ENCODE results near the gene KHDC3L. TPM values are rescaled to one million over a fixed set of nuclear protein-coding genes. Genes with fewer than 3 reads are reported as not detected.

KHDC3L gene
- total and polyA plus RNA-seq, 2 of the 8 experiments (the other 6 are each of a cell fraction or from before 2014, with no cell fraction given): 0.11 TPM; not detected in 1

GRCh38 chr6:73363537-73363875, 1.0 kb downstream of the KHDC3L start:
- Histone ChIP-seq H2BK20ac (ENCODE audit: low read length) (no peak overlapping the region), H3K23me2 (ENCODE audit: low read depth, low read length) (no peaks in the 10 kb centered on the region), H3K27ac (ENCODE audit: low read depth, low read length) (no peak overlapping the region), H3K14ac (ENCODE audit: insufficient read length) (no peak overlapping the region), H3K18ac (ENCODE audit: extremely low read depth, low read length) (no peak overlapping the region), H3K4me3 (ENCODE audit: extremely low read depth in 1 of 4, insufficient read depth in 2 of 4, low read depth in 3 of 4, low read length in 4 of 4) (no peak overlapping the region), H4K5ac (ENCODE audit: insufficient read length, low read depth, low read length) (no peak overlapping the region), H3K56ac (replicated peaks; ENCODE audit: insufficient read length, low read depth, low read length) (no peak overlapping the region), H2BK15ac (ENCODE audit: low read length) (no peak overlapping the region), H3K9me3 (ENCODE audit: insufficient read depth in 2 of 2, low read depth in 1 of 2, low read length in 1 of 2) (no peaks in the 10 kb centered on the region; a peak in 1 of 4 replicates), H3K4me1 (replicated peaks in 1 of 4; ENCODE audit: control insufficient read depth in 3 of 4, insufficient read depth in 4 of 4, low read length in 3 of 4) (peaks cover 0 to 6% (median 2%) of the 10 kb centered on the region in 4 experiments; a peak in 3 of 7 replicates), H4K20me1 (replicated peaks in 1 of 2; ENCODE audit: control insufficient read depth in 1 of 2, insufficient read depth in 2 of 2, low read length in 2 of 2) (no peaks in the 10 kb centered on the region), H3K4me2 (ENCODE audit: insufficient read depth in 1 of 2, low read depth in 2 of 2, low read length in 2 of 2) (no peak overlapping the region), H3K4ac (replicated peaks; ENCODE audit: insufficient read length, low read depth, low read length) (no peak overlapping the region), H3K27me3 (replicated peaks in 1 of 4; ENCODE audit: control insufficient read depth in 3 of 4, extremely low read depth in 1 of 4, insufficient read depth in 3 of 4, low read length in 3 of 4) (no peaks in the 10 kb centered on the region), H4K91ac (replicated peaks; ENCODE audit: insufficient read length, low read length) (no peak overlapping the region), H2BK12ac (ENCODE audit: low read depth, low read length) (no peak overlapping the region), H3K23ac (ENCODE audit: insufficient read length) (no peak overlapping the region), H3K79me2 (ENCODE audit: control insufficient read depth in 1 of 2, insufficient read depth in 2 of 2, low read length in 2 of 2) (no peaks in the 10 kb centered on the region), H2BK5ac (ENCODE audit: low read depth, low read length) (no peak overlapping the region), H3K9ac (replicated peaks in 1 of 4; ENCODE audit: extremely low read depth in 1 of 4, low read depth in 3 of 4, low read length in 3 of 4) (no peak overlapping the region), H3K79me1 (ENCODE audit: low read depth, low read length) (no peaks in the 10 kb centered on the region), H2BK120ac (replicated peaks; ENCODE audit: low read depth, low read length) (no peak overlapping the region), H2AK5ac (ENCODE audit: low read depth, low read length) (no peak overlapping the region), H3K36me3 (ENCODE audit: control insufficient read depth in 2 of 4, insufficient read depth in 4 of 4, low read length in 3 of 4) (no peaks in the 10 kb centered on the region), H4K8ac (ENCODE audit: extremely low read depth, insufficient read depth, low read length) (no peak overlapping the region; the same call in 1 of the 2 replicates), H2AFZ (ENCODE audit: low read length) (no peak overlapping the region)
- 90% methylated on average over 23 of the region's 23 CpGs; no CpG with 5 or more reads in 1 of the 2 experiments for WGBS, 2 experiments (ENCODE audit: extremely low coverage in 1 of 2, insufficient coverage in 1 of 2, insufficient read length in 1 of 2, insufficient replicate concordance in 2 of 2, low coverage in 1 of 2, low lambda C conversion rate in 2 of 2, missing lambda C conversion rate in 1 of 2)
- ChIA-PET CTCF (ENCODE audit: partially characterized antibody) (no interaction called here), POLR2A (ENCODE audit: partially characterized antibody) (no interaction called here)
- TF ChIP-seq TAF7 (optimal IDR thresholded peaks at IDR 0.05; ENCODE audit: borderline replicate concordance, low read depth, low read length): no peak
- TF ChIP-seq USF2 (IDR thresholded peaks at IDR 0.05; ENCODE audit: low read length): no peak
- TF ChIP-seq NANOG (IDR thresholded peaks at IDR 0.05; ENCODE audit: insufficient read depth, low read depth, low read length, poor library complexity, severe bottlenecking): no peak
- no peak for TF ChIP-seq SP1 (IDR thresholded peaks at IDR 0.05; ENCODE audit: low read depth, low read length)
- no peak for TF ChIP-seq CREB1 (IDR thresholded peaks at IDR 0.05)
- TF ChIP-seq RNF2 (IDR thresholded peaks at IDR 0.05; ENCODE audit: borderline replicate concordance, low read depth, low read length, missing control alignments, poor library complexity, severe bottlenecking): no peak
- no peak for TF ChIP-seq CEBPB (IDR thresholded peaks at IDR 0.05; ENCODE audit: low read depth, low read length)
- TF ChIP-seq YY1 (IDR thresholded peaks at IDR 0.05; ENCODE audit: low read depth, low read length): no peak
- TF ChIP-seq POLR2AphosphoS5 (IDR thresholded peaks at IDR 0.05; ENCODE audit: low read depth, low read length): no peak
- TF ChIP-seq GTF2F1 (IDR thresholded peaks at IDR 0.05; ENCODE audit: borderline replicate concordance, low read depth, low read length): no peak
- DNase-seq (ENCODE audit: low read depth in 1 of 2, low spot score in 2 of 2): no peak
- FAIRE-seq: no peak

Measured in H1 (cell line).